A673 (cell line): ENCODE data around the gene B3GLCT.

Experiments used
- EZH2 ChIP-seq: fragments of 200-600 bp; sonication (generic); IDR thresholded peaks from 2 replicates; pipeline ENCODE4 v1.6.1; 2017; ENCODE audit warnings: borderline replicate concordance, low read depth, mild to moderate bottlenecking, mixed read lengths, antibody characterized with exemption, low read length; ENCODE audit not compliant: poor library complexity, severe bottlenecking
- TF ChIP-seq, protein P1 (sequence below): fragments of 300-800, 200-600 bp; sonication (generic); conservative IDR thresholded peaks from 2 replicates; pipeline ENCODE4 v1.5.1; 2017; ENCODE audit warnings: low read depth, mild to moderate bottlenecking, antibody characterized with exemption, low read length, moderate library complexity, mixed read lengths

GRCh38 chr13:31321457-31321856, 121.7 kb downstream of the B3GLCT start:
- TF ChIP-seq, protein P1, sequence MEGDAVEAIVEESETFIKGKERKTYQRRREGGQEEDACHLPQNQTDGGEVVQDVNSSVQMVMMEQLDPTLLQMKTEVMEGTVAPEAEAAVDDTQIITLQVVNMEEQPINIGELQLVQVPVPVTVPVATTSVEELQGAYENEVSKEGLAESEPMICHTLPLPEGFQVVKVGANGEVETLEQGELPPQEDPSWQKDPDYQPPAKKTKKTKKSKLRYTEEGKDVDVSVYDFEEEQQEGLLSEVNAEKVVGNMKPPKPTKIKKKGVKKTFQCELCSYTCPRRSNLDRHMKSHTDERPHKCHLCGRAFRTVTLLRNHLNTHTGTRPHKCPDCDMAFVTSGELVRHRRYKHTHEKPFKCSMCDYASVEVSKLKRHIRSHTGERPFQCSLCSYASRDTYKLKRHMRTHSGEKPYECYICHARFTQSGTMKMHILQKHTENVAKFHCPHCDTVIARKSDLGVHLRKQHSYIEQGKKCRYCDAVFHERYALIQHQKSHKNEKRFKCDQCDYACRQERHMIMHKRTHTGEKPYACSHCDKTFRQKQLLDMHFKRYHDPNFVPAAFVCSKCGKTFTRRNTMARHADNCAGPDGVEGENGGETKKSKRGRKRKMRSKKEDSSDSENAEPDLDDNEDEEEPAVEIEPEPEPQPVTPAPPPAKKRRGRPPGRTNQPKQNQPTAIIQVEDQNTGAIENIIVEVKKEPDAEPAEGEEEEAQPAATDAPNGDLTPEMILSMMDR, result no peak
- no peak for TF ChIP-seq EZH2
